Stomach smooth muscle (tissue), 2 donors: ENCODE data around the gene DCST2.

Source experiments
- H3K27ac ChIP-seq: one replicate; pipeline ENCODE4 v1.7.0; 2013; ENCODE audit warnings: mild to moderate bottlenecking, low read length, inconsistent platforms
- H3K27me3 ChIP-seq, 2 donors: one replicate each; pipeline ENCODE4 v1.7.0; 2013; ENCODE audit warnings: low read length in 2 of 2; ENCODE audit not compliant: insufficient read depth in 2 of 2, control insufficient read depth in 1 of 2
- H3K36me3 ChIP-seq, 2 donors: one replicate each; pipeline ENCODE4 v1.7.0; 2013; ENCODE audit warnings: low read length in 2 of 2; ENCODE audit not compliant: control insufficient read depth in 2 of 2, insufficient read depth in 2 of 2
- H3K4me1 ChIP-seq: one replicate; pipeline ENCODE4 v1.7.0; 2013; ENCODE audit warnings: low read length; ENCODE audit not compliant: control insufficient read depth, insufficient read depth
- H3K4me3 ChIP-seq, 2 donors: one replicate each; pipeline ENCODE4 v1.7.0; 2013; ENCODE audit warnings: low read length in 2 of 2
- H3K9ac ChIP-seq, 2 donors: one replicate each; pipeline ENCODE4 v1.7.0; 2013; ENCODE audit warnings: low read length in 2 of 2, mild to moderate bottlenecking in 1 of 2
- H3K9me3 ChIP-seq, 2 donors: one replicate each; pipeline ENCODE4 v1.7.0; 2013; ENCODE audit warnings: low read length in 2 of 2; ENCODE audit not compliant: control insufficient read depth in 2 of 2
- donor health status: healthy.
- donor health status: Pancreatic carcinoma.

The DCST2 gene

GRCh38 chr1:155066777-155067176, 33.2 kb upstream of the DCST2 start:
- H3K4me3 ChIP-seq: no peak overlapping the region
- H3K9ac ChIP-seq: no peak overlapping the region
- H3K27me3 ChIP-seq: peaks cover 0 to 5% of the 10 kb centered on the region in 2 donors
- H3K9me3 ChIP-seq: no peaks in the 10 kb centered on the region
- peaks cover 36% of the 10 kb centered on the region for H3K4me1 ChIP-seq
- H3K36me3 ChIP-seq: peaks cover 0 to 2% of the 10 kb centered on the region in 2 donors
- no peak overlapping the region for H3K27ac ChIP-seq

GRCh38 chr1:155064832-155065429, 31.4 kb upstream of the DCST2 start:
- Histone ChIP-seq H3K4me3 (no peak overlapping the region), H3K9me3 (no peaks in the 10 kb centered on the region), H3K36me3 (peaks cover 0 to 4% of the 10 kb centered on the region in 2 donors), H3K27me3 (peaks cover 0 to 5% of the 10 kb centered on the region in 2 donors), H3K9ac (no peak overlapping the region), H3K4me1 (peaks cover 29% of the 10 kb centered on the region), H3K27ac (no peak overlapping the region)

- peaks cover 0 to 5% of the 10 kb centered on the region in 2 donors for H3K27me3 ChIP-seq
- peaks cover 0 to 4% of the 10 kb centered on the region in 2 donors for H3K36me3 ChIP-seq
- H3K4me1 ChIP-seq: peaks cover 29% of the 10 kb centered on the region
- H3K9me3 ChIP-seq: no peaks in the 10 kb centered on the region
- H3K9ac ChIP-seq: peak overlapping the region; percentile 7 to 24
- H3K27ac ChIP-seq: no peak overlapping the region
- H3K4me3 ChIP-seq: peak overlapping the region; percentile 74 to 84
These were observed 30.7 kb upstream of the DCST2 start for GRCh38 chr1:155064111-155064831.

GRCh38 chr1:155063550-155064110, 30.0 kb upstream of the DCST2 start, which contains the start of gene EFNA4:
EFNA4 (plus strand) TSS chr1:155063740; CDS start chr1:155063824, 84 bp downstream.
- H3K36me3 ChIP-seq: peaks cover 2 to 6% of the 10 kb centered on the region in 2 donors
- H3K9ac ChIP-seq: peak within 1 kb of the TSS; percentile 24 to 60
- peaks cover 0 to 5% of the 10 kb centered on the region in 2 donors for H3K27me3 ChIP-seq
- peaks cover 29% of the 10 kb centered on the region for H3K4me1 ChIP-seq
- peak within 1 kb of the TSS; percentile 74 to 84 for H3K4me3 ChIP-seq
- no peaks in the 10 kb centered on the region for H3K9me3 ChIP-seq
- peak within 1 kb of the TSS; percentile 41 for H3K27ac ChIP-seq

GRCh38 chr1:155062702-155063411, 29.3 kb upstream of the DCST2 start:
- Histone ChIP-seq H3K4me3 (peak overlapping the region; percentile 74 to 84), H3K4me1 (peaks cover 29% of the 10 kb centered on the region), H3K27ac (peak overlapping the region; percentile 41), H3K27me3 (peaks cover 0 to 5% of the 10 kb centered on the region in 2 donors), H3K9me3 (no peaks in the 10 kb centered on the region), H3K9ac (peak overlapping the region in 1 of 2 donors; percentile 29), H3K36me3 (peaks cover 10 to 13% of the 10 kb centered on the region in 2 donors)

GRCh38 chr1:155062151-155062686, 28.6 kb upstream of the DCST2 start:
- Histone ChIP-seq H3K4me1 (peaks cover 29% of the 10 kb centered on the region), H3K36me3 (peaks cover 16% of the 10 kb centered on the region in 2 donors), H3K27ac (no peak overlapping the region), H3K27me3 (peaks cover 0 to 5% of the 10 kb centered on the region in 2 donors), H3K9me3 (no peaks in the 10 kb centered on the region), H3K9ac (no peak overlapping the region), H3K4me3 (no peak overlapping the region)

GRCh38 chr1:155061381-155062150, 28.0 kb upstream of the DCST2 start:
- peaks cover 29% of the 10 kb centered on the region for H3K4me1 ChIP-seq

GRCh38 chr1:155060736-155061135, 27.2 kb upstream of the DCST2 start:
- peaks cover 25 to 29% of the 10 kb centered on the region in 2 donors for H3K36me3 ChIP-seq

More at GRCh38 chr1:155061381-155062150, 28.0 kb upstream of the DCST2 start:
- no peak overlapping the region for H3K9ac ChIP-seq
- no peak overlapping the region for H3K27ac ChIP-seq
- no peaks in the 10 kb centered on the region for H3K9me3 ChIP-seq
- H3K36me3 ChIP-seq: peaks cover 17 to 22% of the 10 kb centered on the region in 2 donors
- H3K4me3 ChIP-seq: no peak overlapping the region
- peaks cover 0 to 5% of the 10 kb centered on the region in 2 donors for H3K27me3 ChIP-seq

GRCh38 chr1:155057788-155058211, 24.2 kb upstream of the DCST2 start:
- no peak overlapping the region for H3K9ac ChIP-seq
- H3K27ac ChIP-seq: no peak overlapping the region
- peaks cover 18% of the 10 kb centered on the region for H3K4me1 ChIP-seq
- no peak overlapping the region for H3K4me3 ChIP-seq
- peaks cover 33 to 35% of the 10 kb centered on the region in 2 donors for H3K36me3 ChIP-seq
- H3K27me3 ChIP-seq: peaks cover 0 to 5% of the 10 kb centered on the region in 2 donors
- H3K9me3 ChIP-seq: no peaks in the 10 kb centered on the region

More at GRCh38 chr1:155060736-155061135, 27.2 kb upstream of the DCST2 start:
- H3K27ac ChIP-seq: no peak overlapping the region
- H3K4me1 ChIP-seq: peaks cover 29% of the 10 kb centered on the region
- H3K27me3 ChIP-seq: peaks cover 0 to 5% of the 10 kb centered on the region in 2 donors
- no peak overlapping the region for H3K9ac ChIP-seq
- no peak overlapping the region for H3K4me3 ChIP-seq
- no peaks in the 10 kb centered on the region for H3K9me3 ChIP-seq
